HEK293 (cell line): ENCODE results near the gene BLMH.

Source experiments
- CTCF ChIA-PET: fragments of 350-600 bp; formaldehyde crosslinking; extraction: SDS; loops from one replicate; lab custom pipeline; 2021; ENCODE audit warnings: antibody characterized with exemption; lab: Yijun Ruan, JAX
- POLR2A ChIA-PET: fragments of 300-600 bp; formaldehyde crosslinking; extraction: SDS; loops from one replicate; lab custom pipeline; 2020; ENCODE audit warnings: antibody characterized with exemption, inconsistent platforms; lab: Yijun Ruan, JAX
- H3K27ac ChIP-seq: fragments of 200-500 bp; sonication (Bioruptor generic); 2 replicates; pipeline ENCODE4 v1.5.1; 2014; ENCODE audit warnings: low read depth, low read length, control low read depth, inconsistent platforms; ENCODE audit errors: extremely low read depth
- H3K36me3 ChIP-seq, 2 experiments: fragments of 200-500 bp in 1 of 2; sonication (Bioruptor generic) in 1 of 2; 1 replicate in 1 of 2; 2 replicates in 1 of 2; pipeline ENCODE4 v1.5.1; 2014 to 2017; ENCODE audit warnings: inconsistent platforms in 2 of 2, low read length in 2 of 2; ENCODE audit not compliant: control insufficient read depth in 2 of 2, insufficient read depth in 1 of 2
- H3K4me1 ChIP-seq: fragments of 200-500 bp; sonication (Bioruptor generic); 2 replicates; pipeline ENCODE4 v1.5.1; 2014; ENCODE audit warnings: mild to moderate bottlenecking, low read length, inconsistent platforms; ENCODE audit not compliant: control insufficient read depth, insufficient read depth
- H3K4me3 ChIP-seq: 2 replicates; pipeline ENCODE4 v1.5.1; 2011; ENCODE audit warnings: low read depth, mild to moderate bottlenecking, control low read depth, low read length, moderate library complexity
- H3K9me3 ChIP-seq: fragments of 200-500 bp; sonication (Bioruptor generic); 2 replicates; pipeline ENCODE4 v1.5.1; 2014; ENCODE audit warnings: low read depth, low read length, inconsistent platforms; ENCODE audit not compliant: control insufficient read depth, insufficient read depth
- EGR2 ChIP-seq: fragments of 450-650 bp; formaldehyde crosslinking; IDR thresholded peaks from 2 replicates; pipeline ENCODE4 v1.5.1; 2016; ENCODE audit warnings: low read depth, missing biosample characterization, missing genetic modification characterization
- HOXD13 ChIP-seq: sonication (generic); formaldehyde crosslinking; IDR thresholded peaks from 2 replicates; pipeline ENCODE4 v1.8.0; 2022; ENCODE audit warnings: missing genetic modification reagents, borderline replicate concordance
- PATZ1 ChIP-seq: fragments of 450-650 bp; formaldehyde crosslinking; IDR thresholded peaks from 2 replicates; pipeline ENCODE4 v1.5.1; 2016; ENCODE audit warnings: missing biosample characterization, missing genetic modification characterization
- RBAK ChIP-seq: fragments of 450-650 bp; formaldehyde crosslinking; IDR thresholded peaks from 2 replicates; pipeline ENCODE4 v1.5.1; 2016; ENCODE audit warnings: missing biosample characterization, missing genetic modification characterization
- SP2 ChIP-seq: fragments of 450-650 bp; formaldehyde crosslinking; IDR thresholded peaks from 2 replicates; pipeline ENCODE4 v1.5.1; 2016; ENCODE audit warnings: missing biosample characterization, missing genetic modification characterization
- SP3 ChIP-seq: fragments of 450-650 bp; formaldehyde crosslinking; IDR thresholded peaks from 2 replicates; pipeline ENCODE4 v1.5.1; 2016; ENCODE audit warnings: missing biosample characterization, missing genetic modification characterization
- TCF7L2 ChIP-seq: IDR thresholded peaks from 2 replicates; pipeline ENCODE4 v1.6.1; 2011; ENCODE audit warnings: low read depth, mild to moderate bottlenecking, inconsistent platforms, low read length, moderate library complexity, borderline replicate concordance
- ZBTB48 ChIP-seq: fragments of 450-650 bp; formaldehyde crosslinking; IDR thresholded peaks from 2 replicates; pipeline ENCODE4 v1.5.1; 2016; ENCODE audit warnings: missing biosample characterization, missing genetic modification characterization
- ZBTB8A ChIP-seq: fragments of 450-650 bp; formaldehyde crosslinking; IDR thresholded peaks from 2 replicates; pipeline ENCODE4 v1.5.1; 2016; ENCODE audit warnings: missing biosample characterization, missing genetic modification characterization
- ZNF114 ChIP-seq: fragments of 450-650 bp; formaldehyde crosslinking; IDR thresholded peaks from 2 replicates; pipeline ENCODE4 v1.5.0; 2017; ENCODE audit warnings: missing biosample characterization, missing genetic modification characterization
- ZNF211 ChIP-seq: fragments of 450-650 bp; formaldehyde crosslinking; IDR thresholded peaks from 2 replicates; pipeline ENCODE4 v1.5.1; 2016; ENCODE audit warnings: low read depth, missing biosample characterization, missing genetic modification characterization
- ZNF26 ChIP-seq: fragments of 450-650 bp; formaldehyde crosslinking; IDR thresholded peaks from 2 replicates; pipeline ENCODE4 v1.5.1; 2016; ENCODE audit warnings: missing biosample characterization, missing genetic modification characterization
- ZNF341 ChIP-seq: fragments of 450-650 bp; formaldehyde crosslinking; IDR thresholded peaks from 2 replicates; pipeline ENCODE4; 2016; ENCODE audit warnings: low read depth, missing biosample characterization, missing genetic modification characterization
- ZNF391 ChIP-seq: fragments of 450-650 bp; formaldehyde crosslinking; IDR thresholded peaks from 2 replicates; pipeline ENCODE4 v1.5.1; 2016; ENCODE audit warnings: low read depth, missing biosample characterization, missing genetic modification characterization, borderline replicate concordance
- ZNF404 ChIP-seq: fragments of 450-650 bp; formaldehyde crosslinking; IDR thresholded peaks from 2 replicates; pipeline ENCODE4 v1.5.1; 2017; ENCODE audit warnings: missing biosample characterization, missing genetic modification characterization
- ZNF433 ChIP-seq: fragments of 450-650 bp; formaldehyde crosslinking; IDR thresholded peaks from 2 replicates; pipeline ENCODE4 v1.5.1; 2016; ENCODE audit warnings: missing biosample characterization, missing genetic modification characterization, low read depth
- ZNF510 ChIP-seq: fragments of 450-650 bp; formaldehyde crosslinking; IDR thresholded peaks from 2 replicates; pipeline ENCODE4 v1.5.1; 2018; ENCODE audit warnings: mild to moderate bottlenecking, missing genetic modification characterization, missing biosample characterization; ENCODE audit not compliant: insufficient replicate concordance
- ZNF530 ChIP-seq: fragments of 450-650 bp; formaldehyde crosslinking; IDR thresholded peaks from 2 replicates; pipeline ENCODE4 v1.5.1; 2016; ENCODE audit warnings: low read depth, missing biosample characterization, missing genetic modification characterization
- ZNF555 ChIP-seq: fragments of 450-650 bp; formaldehyde crosslinking; conservative IDR thresholded peaks from 2 replicates; pipeline ENCODE4 v1.5.1; 2017; ENCODE audit warnings: missing biosample characterization, mild to moderate bottlenecking, missing genetic modification characterization, inconsistent platforms
- ZNF560 ChIP-seq: fragments of 450-650 bp; formaldehyde crosslinking; IDR thresholded peaks from 2 replicates; pipeline ENCODE4 v1.5.1; 2017; ENCODE audit warnings: missing biosample characterization, missing genetic modification characterization, borderline replicate concordance
- ZNF580 ChIP-seq: fragments of 450-650 bp; formaldehyde crosslinking; IDR thresholded peaks from 2 replicates; pipeline ENCODE4 v1.5.1; 2016; ENCODE audit warnings: missing biosample characterization, missing genetic modification characterization
- ZNF596 ChIP-seq: fragments of 450-650 bp; IDR thresholded peaks from 2 replicates; pipeline ENCODE4 v1.5.0; 2018; ENCODE audit warnings: missing biosample characterization, mild to moderate bottlenecking, missing genetic modification characterization, moderate library complexity
- ZNF610 ChIP-seq: fragments of 450-650 bp; formaldehyde crosslinking; IDR thresholded peaks from 2 replicates; pipeline ENCODE4 v1.5.1; 2016; ENCODE audit warnings: missing biosample characterization, missing genetic modification characterization, borderline replicate concordance
- ZNF621 ChIP-seq: fragments of 450-650 bp; formaldehyde crosslinking; IDR thresholded peaks from 2 replicates; pipeline ENCODE4 v1.5.1; 2017; ENCODE audit warnings: missing biosample characterization, missing genetic modification characterization
- ZNF639 ChIP-seq: fragments of 450-650 bp; formaldehyde crosslinking; IDR thresholded peaks from 2 replicates; pipeline ENCODE4 v1.5.1; 2016; ENCODE audit warnings: missing biosample characterization, missing genetic modification characterization
- ZNF670 ChIP-seq: fragments of 450-650 bp; formaldehyde crosslinking; IDR thresholded peaks from 2 replicates; pipeline ENCODE4 v1.5.1; 2016; ENCODE audit warnings: missing biosample characterization, missing genetic modification characterization, low read depth
- ZNF701 ChIP-seq: fragments of 450-650 bp; formaldehyde crosslinking; IDR thresholded peaks from 2 replicates; pipeline ENCODE4 v1.5.1; 2016; ENCODE audit warnings: missing biosample characterization, missing genetic modification characterization
- ZNF777 ChIP-seq: fragments of 450-650 bp; formaldehyde crosslinking; IDR thresholded peaks from 2 replicates; pipeline ENCODE4 v1.5.1; 2017; ENCODE audit warnings: missing biosample characterization, missing genetic modification characterization, borderline replicate concordance
- ZSCAN16 ChIP-seq: fragments of 450-650 bp; formaldehyde crosslinking; IDR thresholded peaks from 2 replicates; pipeline ENCODE4 v1.5.1; 2016; ENCODE audit warnings: missing biosample characterization, missing genetic modification characterization
- ZSCAN30 ChIP-seq: fragments of 450-650 bp; IDR thresholded peaks from 2 replicates; pipeline ENCODE4 v1.5.1; 2018; ENCODE audit warnings: missing biosample characterization, mild to moderate bottlenecking, missing genetic modification characterization, moderate library complexity

BLMH gene

GRCh38 chr17:30222721-30223175 is 69.0 kb downstream of the BLMH start:
- CTCF ChIA-PET, result no interaction called here
- Histone ChIP-seq H3K36me3 (no peaks in the 10 kb centered on the region), H3K27ac (no peak overlapping the region), H3K4me3 (no peak overlapping the region), H3K9me3 (no peaks in the 10 kb centered on the region), H3K4me1 (no peaks in the 10 kb centered on the region)
- TF ChIP-seq ZNF580 (no peak), ZNF433 (tag by site-specific recombination) (no peak), ZNF555 (no peak), RBAK (tag by site-specific recombination) (no peak)
- POLR2A ChIA-PET, result interaction anchor here (0.6 kb wide), 1 partner anchor 23 kb away, joined by 4 read pairs; no protein-coding TSS in a partner anchor

- POLR2A ChIA-PET, result no interaction called here
- CTCF ChIA-PET, result interaction anchor here (0.6 kb wide), 1 partner anchor 36 kb away, joined by 3 read pairs; no protein-coding TSS in a partner anchor
- no peaks in the 10 kb centered on the region for H3K9me3 ChIP-seq
- TF ChIP-seq ZNF596 (tag by site-specific recombination) (no peak), ZNF639 (tag by site-specific recombination) (no peak), ZNF670 (tag by site-specific recombination) (no peak), ZNF560 (no peak), SP3 (tag by site-specific recombination) (no peak), ZNF26 (tag by site-specific recombination) (no peak), ZNF114 (tag by site-specific recombination) (no peak), ZNF701 (no peak), ZNF391 (tag by site-specific recombination) (no peak), ZBTB48 (tag by site-specific recombination) (no peak), ZNF621 (no peak), ZNF510 (tag by site-specific recombination) (no peak), EGR2 (tag by site-specific recombination) (no peak), ZBTB8A (tag by site-specific recombination) (no peak), ZNF610 (tag by site-specific recombination) (no peak)
- TF ChIP-seq, all 188 proteins: peak for 0
- Histone ChIP-seq H3K36me3 (no peaks in the 10 kb centered on the region), H3K27ac (no peak overlapping the region), H3K4me1 (no peaks in the 10 kb centered on the region), H3K4me3 (no peak overlapping the region)
Observed at GRCh38 chr17:30222251-30222650, 69.5 kb downstream of the BLMH start.

- Histone ChIP-seq H3K4me3 (no peak overlapping the region), H3K9me3 (no peaks in the 10 kb centered on the region), H3K36me3 (no peaks in the 10 kb centered on the region), H3K4me1 (no peaks in the 10 kb centered on the region), H3K27ac (no peak overlapping the region)
- POLR2A ChIA-PET, result no interaction called here
- CTCF ChIA-PET, result interaction anchor here (0.5 kb wide), 1 partner anchor 63 kb away, joined by 4 read pairs; no protein-coding TSS in a partner anchor
- TF ChIP-seq TCF7L2, result no peak
- no peak for TF ChIP-seq ZNF777
- no peak for TF ChIP-seq ZNF404 (tag by site-specific recombination)
- no peak for TF ChIP-seq ZSCAN16 (tag by site-specific recombination)
- TF ChIP-seq ZSCAN30 (tag by site-specific recombination), result no peak
- TF ChIP-seq PATZ1, result no peak
- no peak for TF ChIP-seq ZNF341 (tag by site-specific recombination)
- no peak for TF ChIP-seq HOXD13 (CRISPR knock-in tag)
- TF ChIP-seq ZNF530 (tag by site-specific recombination), result no peak
- no peak for TF ChIP-seq SP2 (tag by site-specific recombination)
- no peak for TF ChIP-seq ZNF211 (tag by site-specific recombination)
Observed at GRCh38 chr17:30221346-30221745, 70.4 kb downstream of the BLMH start.
